ENCODE data around the gene DCAF8L1.

Gene DCAF8L1

GRCh38 chrX:27981349-27981748, at the start of gene DCAF8L1:
Gene DCAF8L1, minus strand, starts transcription at chrX:27981449. Its CDS starts 115 bp downstream, at chrX:27981334.
- TF ChIP-seq, protein P1, sequence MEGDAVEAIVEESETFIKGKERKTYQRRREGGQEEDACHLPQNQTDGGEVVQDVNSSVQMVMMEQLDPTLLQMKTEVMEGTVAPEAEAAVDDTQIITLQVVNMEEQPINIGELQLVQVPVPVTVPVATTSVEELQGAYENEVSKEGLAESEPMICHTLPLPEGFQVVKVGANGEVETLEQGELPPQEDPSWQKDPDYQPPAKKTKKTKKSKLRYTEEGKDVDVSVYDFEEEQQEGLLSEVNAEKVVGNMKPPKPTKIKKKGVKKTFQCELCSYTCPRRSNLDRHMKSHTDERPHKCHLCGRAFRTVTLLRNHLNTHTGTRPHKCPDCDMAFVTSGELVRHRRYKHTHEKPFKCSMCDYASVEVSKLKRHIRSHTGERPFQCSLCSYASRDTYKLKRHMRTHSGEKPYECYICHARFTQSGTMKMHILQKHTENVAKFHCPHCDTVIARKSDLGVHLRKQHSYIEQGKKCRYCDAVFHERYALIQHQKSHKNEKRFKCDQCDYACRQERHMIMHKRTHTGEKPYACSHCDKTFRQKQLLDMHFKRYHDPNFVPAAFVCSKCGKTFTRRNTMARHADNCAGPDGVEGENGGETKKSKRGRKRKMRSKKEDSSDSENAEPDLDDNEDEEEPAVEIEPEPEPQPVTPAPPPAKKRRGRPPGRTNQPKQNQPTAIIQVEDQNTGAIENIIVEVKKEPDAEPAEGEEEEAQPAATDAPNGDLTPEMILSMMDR (IDR thresholded peaks at IDR 0.05; ENCODE audit: low read depth, low read length, missing control alignments) = no peak
- DNase-seq (ENCODE audit: low read depth) = no peak
- H3K4me3 ChIP-seq (ENCODE audit: low read depth, low read length) = no peak within 1 kb of the TSS

DNA sequence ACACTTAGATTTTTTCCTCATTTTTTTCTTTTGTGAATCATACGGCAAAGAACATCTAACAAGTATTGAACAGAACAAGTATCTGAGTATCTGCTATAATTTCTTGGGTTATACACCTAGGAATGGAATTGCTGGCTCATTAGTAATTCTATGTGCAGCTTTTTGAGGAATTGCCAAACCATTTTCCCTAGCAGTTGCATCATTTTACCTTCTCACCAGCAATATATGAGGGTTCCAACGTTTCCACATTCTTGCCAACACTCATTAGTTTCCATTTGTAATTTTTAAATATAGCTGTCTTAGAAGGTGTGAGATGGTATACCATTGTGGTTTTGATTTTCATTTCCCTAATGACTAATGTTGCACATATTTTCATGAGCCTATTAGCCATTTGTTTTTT, 41.1 kb upstream of the DCAF8L1 start:
- DNase-seq (ENCODE audit: low read depth) = no peak
- H3K4me3 ChIP-seq (ENCODE audit: low read depth, low read length) = no peak overlapping the region
- TF ChIP-seq, protein P1 (IDR thresholded peaks at IDR 0.05; ENCODE audit: low read depth, low read length, missing control alignments) = no peak

DNA sequence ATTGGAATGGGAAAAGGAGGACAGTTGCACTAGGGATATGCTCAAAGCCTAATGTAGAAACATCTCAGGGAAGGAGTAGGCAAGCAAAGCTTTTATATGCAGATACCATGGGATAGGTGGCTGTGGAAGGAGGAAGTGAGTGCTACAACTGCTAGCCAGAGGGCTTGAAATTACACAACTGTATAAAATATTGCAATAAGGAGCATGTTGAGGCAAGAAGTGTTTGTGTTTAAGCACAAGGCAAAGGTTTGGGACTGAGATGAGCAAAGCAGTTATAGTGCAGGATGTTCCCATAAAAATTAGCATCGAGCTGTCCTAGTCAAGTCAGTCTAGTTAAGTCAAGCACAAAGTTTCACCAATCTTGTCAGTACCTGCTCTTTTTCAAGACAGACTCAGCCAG, 35.6 kb upstream of the DCAF8L1 start:
- no peak for DNase-seq (ENCODE audit: low read depth)
- H3K4me3 ChIP-seq (ENCODE audit: low read depth, low read length) = no peak overlapping the region
- TF ChIP-seq, protein P1 (IDR thresholded peaks at IDR 0.05; ENCODE audit: low read depth, low read length, missing control alignments) = no peak

- H3K4me3 ChIP-seq (ENCODE audit: low read depth, low read length) = no peak overlapping the region
- TF ChIP-seq, protein P1 (IDR thresholded peaks at IDR 0.05; ENCODE audit: low read depth, low read length, missing control alignments) = no peak
- DNase-seq (ENCODE audit: low read depth) = no peak
Observed at GRCh38 chrX:28015993-28016392, 34.7 kb upstream of the DCAF8L1 start.

GRCh38 chrX:28010875-28011274, 29.6 kb upstream of the DCAF8L1 start:
- TF ChIP-seq, protein P1 (IDR thresholded peaks at IDR 0.05; ENCODE audit: low read depth, low read length, missing control alignments) = no peak
- DNase-seq (ENCODE audit: low read depth) = no peak
- no peak overlapping the region for H3K4me3 ChIP-seq (ENCODE audit: low read depth, low read length)

DNA sequence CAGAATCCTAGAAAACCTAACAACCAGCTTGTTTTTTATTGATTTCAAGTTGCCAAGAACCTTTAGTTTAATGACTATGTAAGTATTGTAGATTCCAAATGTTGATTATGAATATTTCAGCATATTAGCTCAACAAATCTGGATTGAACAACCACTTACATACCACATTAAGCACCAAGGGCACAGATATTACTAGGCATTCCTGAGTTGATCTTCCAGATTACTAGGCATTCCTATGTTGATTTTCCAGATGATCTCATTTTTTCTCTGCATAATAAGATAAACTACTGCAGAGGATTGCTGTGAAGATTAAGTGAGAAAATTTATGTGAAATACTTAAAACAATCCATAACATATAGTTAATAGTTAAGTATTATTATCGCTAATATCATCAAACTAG, 17.4 kb upstream of the DCAF8L1 start:
- no peak for DNase-seq (ENCODE audit: low read depth)
- no peak overlapping the region for H3K4me3 ChIP-seq (ENCODE audit: low read depth, low read length)
- TF ChIP-seq, protein P1 (IDR thresholded peaks at IDR 0.05; ENCODE audit: low read depth, low read length, missing control alignments) = no peak

DNA sequence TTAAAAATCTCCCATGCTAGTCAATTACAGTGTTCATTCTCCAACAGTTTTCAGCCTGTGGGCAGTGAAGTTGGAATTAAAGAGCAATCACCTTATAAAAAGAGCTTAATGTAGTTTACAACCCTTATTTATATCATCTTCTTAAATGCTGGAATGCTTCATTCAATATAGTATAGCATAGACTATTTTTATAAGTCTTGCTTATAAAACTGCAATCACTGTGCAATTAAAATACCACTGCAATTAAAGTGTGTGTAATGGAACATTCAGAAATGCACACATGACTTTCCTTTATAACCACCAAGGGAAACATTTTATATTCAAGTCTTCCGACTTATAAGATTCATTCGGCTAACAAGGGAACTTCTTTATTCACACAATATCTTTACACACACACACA, 16.4 kb upstream of the DCAF8L1 start:
- DNase-seq (ENCODE audit: low read depth) = no peak
- no peak overlapping the region for H3K4me3 ChIP-seq (ENCODE audit: low read depth, low read length)
- TF ChIP-seq, protein P1 (IDR thresholded peaks at IDR 0.05; ENCODE audit: low read depth, low read length, missing control alignments) = no peak
